ENCODE measurements around the gene SELENOO.

- TF ChIP-seq CTCF (IDR thresholded peaks at IDR 0.05), result no peak
- no peak for TF ChIP-seq POLR2A (IDR thresholded peaks at IDR 0.05)
Measured at GRCh38 chr22:50216055-50216683, 15.4 kb downstream of the SELENOO start.

All from right lobe of liver (tissue), 4 donors.